GM19023 (cell line): ENCODE results near the gene ITGA11.
A peak's percentile ranks its signal among the peaks of the same experiment; 100 is the strongest.

Experiments used
- ATAC-seq: cut with Tn5 transposase; IDR thresholded peaks from one replicate; pipeline ENCODE4 v1.9.1; 2021; ENCODE audit warnings: mild to moderate bottlenecking, moderate library complexity; ENCODE audit not compliant: unreplicated experiment

ITGA11 gene

GRCh38 chr15:68277603-68278344 is 154.2 kb downstream of the ITGA11 start, which contains the start of gene FEM1B:
TSS of gene FEM1B (plus strand) at chr15:68277745. CDS start at chr15:68278418, 673 bp downstream.
- ATAC-seq = peak; percentile 80

GRCh38 chr15:68277131-68277602 is 154.8 kb downstream of the ITGA11 start:
- peak; percentile 8 for ATAC-seq

- ATAC-seq = no peak
These were observed 155.3 kb downstream of the ITGA11 start for GRCh38 chr15:68276668-68277067.

GRCh38 chr15:68275165-68275746 is 156.7 kb downstream of the ITGA11 start:
- no peak for ATAC-seq

- ATAC-seq = no peak
These were observed 157.6 kb downstream of the ITGA11 start for GRCh38 chr15:68274201-68274848.

GRCh38 chr15:68272721-68273271 is 159.2 kb downstream of the ITGA11 start:
- ATAC-seq = no peak

GRCh38 chr15:68271854-68272471 is 160.0 kb downstream of the ITGA11 start:
- no peak for ATAC-seq

- ATAC-seq = no peak
These were observed 163.6 kb downstream of the ITGA11 start for GRCh38 chr15:68268405-68268804.

- no peak for ATAC-seq
These were observed 166.3 kb downstream of the ITGA11 start for GRCh38 chr15:68265674-68266073.

GRCh38 chr15:68265081-68265480 is 166.9 kb downstream of the ITGA11 start:
- ATAC-seq = no peak

- no peak for ATAC-seq
These were observed 167.7 kb downstream of the ITGA11 start for GRCh38 chr15:68264282-68264681.

- no peak for ATAC-seq
These were observed 169.2 kb downstream of the ITGA11 start for GRCh38 chr15:68262514-68263356.

GRCh38 chr15:68261980-68262379 is 170.0 kb downstream of the ITGA11 start:
- no peak for ATAC-seq

- no peak for ATAC-seq
These were observed 170.7 kb downstream of the ITGA11 start for GRCh38 chr15:68261241-68261640.

GRCh38 chr15:68259883-68260282 is 172.1 kb downstream of the ITGA11 start:
- no peak for ATAC-seq

GRCh38 chr15:68258692-68259091 is 173.3 kb downstream of the ITGA11 start:
- no peak for ATAC-seq

- ATAC-seq = no peak
These were observed 175.1 kb downstream of the ITGA11 start for GRCh38 chr15:68256675-68257450.

GRCh38 chr15:68252925-68253534 is 178.9 kb downstream of the ITGA11 start:
- no peak for ATAC-seq
